ENCODE measurements around the gene SERBP1.
"Not testable (repeated sequence)": the region's sequence is repeated elsewhere in the genome, so short reads cannot be mapped to it uniquely, and the experiment has no call there.

SERBP1 gene

GRCh38 chr1:67459068-67459467, 28.9 kb upstream of the SERBP1 start:
- no peak for DNase-seq (ENCODE audit: low read depth)
- no peak overlapping the region for H3K4me3 ChIP-seq (ENCODE audit: low read length)
- TF ChIP-seq CTCF (conservative IDR thresholded peaks at IDR 0.05; ENCODE audit: low read length), result no peak

GRCh38 chr1:67458663-67459062, 28.5 kb upstream of the SERBP1 start:
- no peak for DNase-seq (ENCODE audit: low read depth)
- no peak for TF ChIP-seq CTCF (conservative IDR thresholded peaks at IDR 0.05; ENCODE audit: low read length)
- no peak overlapping the region for H3K4me3 ChIP-seq (ENCODE audit: low read length)

GRCh38 chr1:67457247-67457646, 27.0 kb upstream of the SERBP1 start:
- no peak for DNase-seq (ENCODE audit: low read depth)
- no peak for TF ChIP-seq CTCF (conservative IDR thresholded peaks at IDR 0.05; ENCODE audit: low read length)
- H3K4me3 ChIP-seq (ENCODE audit: low read length), result no peak overlapping the region

- no peak for TF ChIP-seq CTCF (conservative IDR thresholded peaks at IDR 0.05; ENCODE audit: low read length)
- no peak overlapping the region for H3K4me3 ChIP-seq (ENCODE audit: low read length)
- no peak for DNase-seq (ENCODE audit: low read depth)
Observed at GRCh38 chr1:67451815-67452214, 21.6 kb upstream of the SERBP1 start.

- DNase-seq (ENCODE audit: low read depth), result no peak
- H3K4me3 ChIP-seq (ENCODE audit: low read length), result no peak overlapping the region
- no peak for TF ChIP-seq CTCF (conservative IDR thresholded peaks at IDR 0.05; ENCODE audit: low read length)
Observed at GRCh38 chr1:67451356-67451755, 21.2 kb upstream of the SERBP1 start.

GRCh38 chr1:67446893-67447292, 16.7 kb upstream of the SERBP1 start:
- H3K4me3 ChIP-seq (ENCODE audit: low read length), result no peak overlapping the region
- TF ChIP-seq CTCF (conservative IDR thresholded peaks at IDR 0.05; ENCODE audit: low read length), result no peak
- no peak for DNase-seq (ENCODE audit: low read depth)

GRCh38 chr1:67446014-67446413, 15.8 kb upstream of the SERBP1 start:
- not testable (repeated sequence) for DNase-seq (ENCODE audit: low read depth)

GRCh38 chr1:67441739-67442281, 11.6 kb upstream of the SERBP1 start:
- no peak for TF ChIP-seq CTCF (conservative IDR thresholded peaks at IDR 0.05; ENCODE audit: low read length)
- H3K4me3 ChIP-seq (ENCODE audit: low read length), result no peak overlapping the region
- DNase-seq (ENCODE audit: low read depth), result no peak

More at GRCh38 chr1:67446014-67446413, 15.8 kb upstream of the SERBP1 start:
- H3K4me3 ChIP-seq (ENCODE audit: low read length), result not testable (repeated sequence)

Data from AG10803 (cell line).